IgD-negative memory B cell (primary cell): Measurements from ENCODE around the gene PACS1. TPM values are rescaled to one million over a fixed set of nuclear protein-coding genes. Genes with fewer than 3 reads are reported as not detected.

Experiments used
- H3K27ac Mint-ChIP-seq, 3 donors: one replicate each; pipeline ENCODE4 v1.8.0; 2020 to 2022; ENCODE audit warnings: mild to moderate bottlenecking in 3 of 3, mixed read lengths in 3 of 3, moderate library complexity in 1 of 3
- H3K27me3 Mint-ChIP-seq: one replicate; pipeline ENCODE4 v1.8.0; 2021; ENCODE audit warnings: mixed read lengths
- H3K36me3 Mint-ChIP-seq: one replicate; pipeline ENCODE4 v1.8.0; 2020; ENCODE audit warnings: mild to moderate bottlenecking, mixed read lengths
- H3K4me1 Mint-ChIP-seq, 3 donors: one replicate each; pipeline ENCODE4 v1.8.0; 2020 to 2022; ENCODE audit warnings: mixed read lengths in 3 of 3, mild to moderate bottlenecking in 1 of 3
- H3K4me3 Mint-ChIP-seq, 4 donors: one replicate each; pipeline ENCODE4 v1.8.0; 2020 to 2022; ENCODE audit warnings: mild to moderate bottlenecking in 4 of 4, mixed read lengths in 4 of 4, moderate library complexity in 3 of 4
- H3K9me3 Mint-ChIP-seq, 3 donors: one replicate each; pipeline ENCODE4 v1.8.0; 2020 to 2021; ENCODE audit warnings: mixed read lengths in 3 of 3, mild to moderate bottlenecking in 1 of 3
- polyA plus RNA-seq: library from polyadenylated mRNA; unstranded; fragments of 300-500 nt; fragmentation: Illumina TruSeq; gene quantifications from one replicate; pipeline ENCODE4 v1.2.3, GENCODE V29; 2021

PACS1 gene
- polyA plus RNA-seq, 1 donor from 2014 or later = 72.9 TPM

DNA sequence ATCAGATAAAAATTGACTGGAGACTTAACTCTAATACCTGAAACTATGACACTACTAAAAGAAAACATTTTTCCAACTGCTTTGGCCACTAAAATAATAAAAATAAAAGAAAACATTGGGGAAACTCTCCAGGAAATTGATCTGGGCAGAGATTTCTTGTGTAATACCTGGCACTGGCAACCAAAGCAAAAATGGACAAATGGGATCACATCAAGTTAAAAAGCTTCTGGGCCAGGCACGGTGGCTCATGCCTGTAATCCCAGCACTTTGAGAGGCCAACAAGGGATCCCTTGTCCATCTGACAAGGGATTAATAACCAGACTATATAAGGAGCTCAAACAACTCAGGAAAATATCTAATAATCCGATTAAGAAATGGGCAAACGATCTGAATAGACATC, 133.8 kb downstream of the PACS1 start:
- Mint-ChIP-seq H3K4me3 (no peak overlapping the region), H3K36me3 (peaks cover 9% of the 10 kb centered on the region), H3K27ac (peak overlapping the region in 1 of 3 donors; percentile 14), H3K4me1 (peaks cover 0 to 6% (median 0%) of the 10 kb centered on the region in 3 donors), H3K27me3 (no peaks in the 10 kb centered on the region), H3K9me3 (peaks cover 4 to 10% (median 7%) of the 10 kb centered on the region in 3 donors)

GRCh38 chr11:66204412-66204811, 134.3 kb downstream of the PACS1 start:
- no peak overlapping the region for H3K4me3 Mint-ChIP-seq
- H3K9me3 Mint-ChIP-seq = peaks cover 4 to 10% (median 7%) of the 10 kb centered on the region in 3 donors
- peaks cover 7% of the 10 kb centered on the region for H3K36me3 Mint-ChIP-seq
- no peaks in the 10 kb centered on the region for H3K27me3 Mint-ChIP-seq
- H3K4me1 Mint-ChIP-seq = peaks cover 0 to 6% (median 0%) of the 10 kb centered on the region in 3 donors
- peak overlapping the region in 1 of 3 donors; percentile 14 for H3K27ac Mint-ChIP-seq

DNA sequence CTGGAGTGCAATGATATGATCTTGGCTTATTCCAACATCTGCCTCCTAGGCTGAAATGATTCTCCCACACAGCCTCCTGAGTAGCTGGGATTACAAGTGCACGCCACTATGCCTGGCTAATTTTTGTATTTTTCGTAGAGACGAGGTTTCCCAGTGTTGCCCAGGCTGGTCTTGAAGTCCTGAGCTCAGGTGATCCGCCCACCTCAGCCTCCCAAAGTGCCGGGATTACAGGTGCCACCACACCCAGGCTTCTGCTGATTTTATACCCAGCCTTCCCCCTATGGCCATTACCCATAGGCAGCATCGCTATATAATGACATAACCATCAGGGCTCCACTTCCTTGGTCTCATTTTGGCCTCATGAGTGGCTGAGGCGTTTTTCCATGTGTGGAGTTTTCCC, 137.7 kb downstream of the PACS1 start:
- Mint-ChIP-seq H3K4me1 (peaks cover 0 to 3% (median 0%) of the 10 kb centered on the region in 3 donors), H3K4me3 (no peak overlapping the region), H3K27me3 (no peaks in the 10 kb centered on the region), H3K9me3 (peaks cover 3 to 7% (median 3%) of the 10 kb centered on the region in 3 donors), H3K36me3 (peaks cover 4% of the 10 kb centered on the region), H3K27ac (peak overlapping the region in 1 of 3 donors; percentile 76)

- Mint-ChIP-seq H3K36me3 (peaks cover 8% of the 10 kb centered on the region), H3K27me3 (no peaks in the 10 kb centered on the region), H3K4me1 (no peaks in the 10 kb centered on the region), H3K4me3 (no peak overlapping the region), H3K27ac (peak overlapping the region in 1 of 3 donors; percentile 86), H3K9me3 (no peaks in the 10 kb centered on the region)
These were observed 141.0 kb downstream of the PACS1 start for GRCh38 chr11:66211100-66211499.

GRCh38 chr11:66216911-66217310, 146.8 kb downstream of the PACS1 start:
- Mint-ChIP-seq H3K36me3 (peaks cover 8% of the 10 kb centered on the region), H3K27me3 (no peaks in the 10 kb centered on the region), H3K4me1 (peaks cover 0 to 4% (median 3%) of the 10 kb centered on the region in 3 donors), H3K4me3 (no peak overlapping the region), H3K9me3 (no peaks in the 10 kb centered on the region), H3K27ac (peak overlapping the region in 1 of 3 donors; percentile 60)

DNA sequence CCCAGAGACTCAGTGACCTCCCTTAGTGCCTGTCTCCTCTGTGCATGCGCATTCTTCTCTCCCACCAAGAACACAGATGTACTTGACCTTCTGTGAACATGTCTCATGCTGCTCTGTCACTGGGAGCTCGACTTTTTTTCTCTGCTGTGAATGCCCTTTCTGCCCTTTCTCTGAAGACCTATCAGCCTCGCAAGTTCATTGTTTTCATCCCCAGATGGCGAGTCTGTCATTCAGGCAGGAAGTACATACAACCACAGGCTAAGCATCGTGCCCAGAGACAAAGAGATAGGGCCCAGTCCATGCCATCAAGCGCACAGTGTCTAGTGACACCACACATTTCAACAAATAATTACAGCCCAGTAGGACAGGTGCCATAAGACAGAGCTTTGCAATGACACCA, 148.0 kb downstream of the PACS1 start:
- Mint-ChIP-seq H3K27me3 (no peaks in the 10 kb centered on the region), H3K9me3 (no peaks in the 10 kb centered on the region), H3K36me3 (peaks cover 8% of the 10 kb centered on the region), H3K4me3 (no peak overlapping the region), H3K4me1 (peaks cover 6 to 13% (median 11%) of the 10 kb centered on the region in 3 donors), H3K27ac (peak overlapping the region in 2 of 3 donors; percentile 52 to 53)

- H3K27me3 Mint-ChIP-seq = no peaks in the 10 kb centered on the region
- no peaks in the 10 kb centered on the region for H3K9me3 Mint-ChIP-seq
- H3K4me3 Mint-ChIP-seq = peak overlapping the region in 1 of 4 donors; percentile 44
- peak overlapping the region; percentile 39 to 69 (median 52) for H3K27ac Mint-ChIP-seq
- peaks cover 6 to 13% (median 11%) of the 10 kb centered on the region in 3 donors for H3K4me1 Mint-ChIP-seq
- peaks cover 8% of the 10 kb centered on the region for H3K36me3 Mint-ChIP-seq
These were observed 149.0 kb downstream of the PACS1 start for GRCh38 chr11:66218846-66219620.

- peak overlapping the region; percentile 43 to 94 (median 52) for H3K27ac Mint-ChIP-seq
- H3K4me1 Mint-ChIP-seq = peaks cover 6 to 13% (median 11%) of the 10 kb centered on the region in 3 donors
- H3K27me3 Mint-ChIP-seq = no peaks in the 10 kb centered on the region
- no peak overlapping the region for H3K4me3 Mint-ChIP-seq
- H3K9me3 Mint-ChIP-seq = no peaks in the 10 kb centered on the region
- peaks cover 4% of the 10 kb centered on the region for H3K36me3 Mint-ChIP-seq
These were observed 149.9 kb downstream of the PACS1 start for GRCh38 chr11:66219846-66220565.

- H3K27me3 Mint-ChIP-seq = no peaks in the 10 kb centered on the region
- H3K4me3 Mint-ChIP-seq = no peak overlapping the region
- peak overlapping the region; percentile 43 to 94 (median 94) for H3K27ac Mint-ChIP-seq
- peaks cover 4% of the 10 kb centered on the region for H3K36me3 Mint-ChIP-seq
- H3K4me1 Mint-ChIP-seq = peaks cover 6 to 13% (median 11%) of the 10 kb centered on the region in 3 donors
- H3K9me3 Mint-ChIP-seq = no peaks in the 10 kb centered on the region
These were observed 150.5 kb downstream of the PACS1 start for GRCh38 chr11:66220566-66220935.

DNA sequence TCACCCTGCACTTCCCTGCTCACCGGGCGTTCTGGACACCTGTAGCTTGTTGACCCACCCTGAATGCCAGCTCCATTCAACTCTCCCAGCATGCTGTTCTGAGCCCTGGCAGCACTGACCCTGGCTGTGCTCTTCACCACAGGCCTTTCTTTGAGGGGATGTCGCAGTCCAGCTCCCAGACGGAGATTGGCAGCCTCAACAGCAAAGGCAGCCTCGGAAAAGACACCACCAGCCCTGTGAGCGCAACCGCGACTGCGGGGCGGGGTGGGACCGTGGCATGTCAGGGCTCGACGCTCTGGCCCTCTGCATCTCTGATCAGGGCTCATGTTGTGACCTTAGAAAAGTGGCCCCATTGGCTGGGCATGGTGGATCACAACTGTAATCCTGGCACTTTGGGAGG, 150.9 kb downstream of the PACS1 start:
- Mint-ChIP-seq H3K27ac (peak overlapping the region; percentile 94 to 95 (median 94)), H3K4me3 (no peak overlapping the region), H3K27me3 (no peaks in the 10 kb centered on the region), H3K4me1 (peaks cover 6 to 13% (median 11%) of the 10 kb centered on the region in 3 donors), H3K36me3 (peaks cover 4% of the 10 kb centered on the region), H3K9me3 (no peaks in the 10 kb centered on the region)

DNA sequence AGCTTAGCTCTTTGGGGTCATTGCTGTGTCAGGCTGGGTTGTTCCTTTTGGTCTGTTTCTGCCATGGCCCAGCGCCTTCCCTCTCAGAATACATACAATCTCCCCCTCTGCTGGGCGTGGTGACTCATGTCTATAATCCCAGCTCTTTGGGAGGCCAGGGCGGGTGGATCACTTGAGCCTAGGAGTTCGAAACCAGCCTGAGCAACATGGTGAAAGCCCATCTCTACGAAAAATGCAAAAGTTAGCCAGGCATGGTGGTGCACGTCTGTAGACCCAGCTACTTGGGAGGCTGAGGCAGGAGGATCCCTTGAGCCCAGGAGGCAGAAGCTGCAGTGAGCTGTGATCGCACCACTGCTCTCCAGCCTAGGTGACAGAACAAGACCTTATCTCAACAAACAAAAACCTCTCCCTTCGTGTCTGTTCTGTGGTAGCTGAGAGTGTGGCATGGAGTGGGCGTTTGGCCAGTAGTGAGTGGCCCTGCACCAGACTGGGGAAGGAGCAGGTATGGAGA, 151.7 kb downstream of the PACS1 start:
- H3K4me3 Mint-ChIP-seq = peak overlapping the region in 2 of 4 donors; percentile 10 to 69
- no peaks in the 10 kb centered on the region for H3K9me3 Mint-ChIP-seq

DNA sequence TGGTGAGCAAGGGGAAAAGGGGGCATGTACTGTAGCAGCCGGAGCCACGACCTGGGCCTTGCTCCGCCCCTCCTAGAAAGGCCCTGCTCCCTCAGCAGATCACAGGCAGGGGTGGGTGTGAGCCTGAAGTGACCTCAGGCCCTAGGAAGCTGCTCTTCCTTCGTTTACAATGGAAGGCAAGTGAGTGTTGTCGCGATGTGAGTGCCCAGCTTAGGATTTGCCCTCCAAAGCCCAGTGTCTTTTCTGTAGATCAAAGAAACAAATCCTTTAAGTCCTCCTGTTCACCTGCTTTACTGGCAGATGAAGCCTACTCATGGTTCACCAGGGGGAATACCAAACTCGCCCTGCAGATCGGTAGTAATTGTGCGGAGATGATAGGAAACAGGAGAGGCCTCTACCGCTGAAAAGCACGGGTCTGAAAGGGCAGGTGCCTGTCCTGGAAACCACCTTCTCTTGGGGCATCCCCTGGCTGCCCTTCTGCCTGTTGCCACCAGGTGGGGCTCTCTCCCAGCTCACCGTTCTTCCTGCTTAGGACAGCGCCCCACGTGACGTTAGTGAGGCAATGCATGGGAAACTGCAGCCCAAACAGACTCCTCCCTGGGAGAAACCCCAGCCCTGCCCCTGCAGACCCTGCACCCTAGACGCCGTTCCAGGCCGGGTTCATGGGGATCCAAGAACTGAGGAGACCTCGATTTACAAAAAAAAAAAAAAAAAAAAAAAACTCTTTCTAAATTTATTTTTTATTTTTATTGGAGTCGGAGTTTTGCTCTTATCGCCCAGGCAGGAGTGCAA, 152.5 kb downstream of the PACS1 start:
- H3K9me3 Mint-ChIP-seq = no peaks in the 10 kb centered on the region
- H3K36me3 Mint-ChIP-seq = peaks cover 4% of the 10 kb centered on the region
- H3K27ac Mint-ChIP-seq = peak overlapping the region; percentile 94 to 99 (median 95)
- no peaks in the 10 kb centered on the region for H3K27me3 Mint-ChIP-seq
- H3K4me3 Mint-ChIP-seq = peak overlapping the region in 2 of 4 donors; percentile 69 to 77
- peaks cover 6 to 13% (median 11%) of the 10 kb centered on the region in 3 donors for H3K4me1 Mint-ChIP-seq

More for the DNA sequence above, 151.7 kb downstream of the PACS1 start:
- peak overlapping the region; percentile 94 to 99 (median 95) for H3K27ac Mint-ChIP-seq
- H3K27me3 Mint-ChIP-seq = no peaks in the 10 kb centered on the region
- H3K4me1 Mint-ChIP-seq = peaks cover 6 to 13% (median 11%) of the 10 kb centered on the region in 3 donors
- H3K36me3 Mint-ChIP-seq = peaks cover 4% of the 10 kb centered on the region

- Mint-ChIP-seq H3K4me3 (no peak overlapping the region), H3K9me3 (no peaks in the 10 kb centered on the region), H3K4me1 (peaks cover 6 to 13% (median 9%) of the 10 kb centered on the region in 3 donors), H3K36me3 (peaks cover 4% of the 10 kb centered on the region), H3K27me3 (no peaks in the 10 kb centered on the region), H3K27ac (peak overlapping the region in 1 of 3 donors; percentile 69)
These were observed 154.3 kb downstream of the PACS1 start for GRCh38 chr11:66224226-66224855.

DNA sequence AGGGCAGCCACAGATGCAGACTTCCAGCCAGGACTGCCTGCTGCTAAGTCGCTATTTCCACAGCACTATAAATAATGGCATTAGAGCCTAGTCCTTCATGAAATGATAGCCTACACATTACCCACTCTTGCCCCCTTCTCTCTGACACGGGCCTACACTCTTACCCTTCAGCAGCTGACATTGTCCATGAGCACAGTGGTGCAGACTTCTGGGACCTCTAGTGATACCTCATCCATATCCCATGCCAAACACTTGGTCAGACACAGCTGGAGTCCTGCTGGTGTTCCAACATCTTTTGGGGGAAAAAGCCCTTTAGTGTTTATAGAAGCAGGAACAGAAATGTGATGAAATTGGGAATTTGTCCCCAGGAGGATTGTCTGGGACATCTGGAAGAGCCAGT, 155.0 kb downstream of the PACS1 start:
- no peak overlapping the region for H3K27ac Mint-ChIP-seq
- H3K9me3 Mint-ChIP-seq = no peaks in the 10 kb centered on the region
- H3K4me1 Mint-ChIP-seq = peaks cover 6 to 13% (median 9%) of the 10 kb centered on the region in 3 donors
- H3K27me3 Mint-ChIP-seq = no peaks in the 10 kb centered on the region
- H3K4me3 Mint-ChIP-seq = no peak overlapping the region
- peaks cover 4% of the 10 kb centered on the region for H3K36me3 Mint-ChIP-seq
